GM23248 (cell line): Measurements from ENCODE around the gene SHANK2. TPM values are rescaled to one million over a fixed set of nuclear protein-coding genes. Genes with fewer than 3 reads are reported as not detected.

Experiments
- DNase-seq: peaks from one replicate; pipeline ENCODE4 v3.0.0-alpha.2; 2015
- H2AFZ ChIP-seq: fragments of 200-600 bp; sonication (generic); 2 replicates; pipeline ENCODE4 v1.6.1; 2016; ENCODE audit warnings: antibody characterized with exemption
- H3F3A ChIP-seq: fragments of 200-600 bp; sonication (generic); 2 replicates; pipeline ENCODE4 v1.6.1; 2016; ENCODE audit warnings: mild to moderate bottlenecking, antibody characterized with exemption, mixed run types; ENCODE audit not compliant: insufficient read depth
- H3K27ac ChIP-seq: fragments of 200-600 bp; sonication (generic); 2 replicates; pipeline ENCODE4 v1.5.1; 2016; ENCODE audit warnings: mild to moderate bottlenecking
- H3K27me3 ChIP-seq: fragments of 200-600 bp; sonication (generic); replicated peaks from 2 replicates; pipeline ENCODE4 v1.6.1; 2016; ENCODE audit warnings: mild to moderate bottlenecking; ENCODE audit not compliant: insufficient read depth
- H3K36me3 ChIP-seq: fragments of 200-600 bp; sonication (generic); 2 replicates; pipeline ENCODE4 v1.6.1; 2016; ENCODE audit warnings: low read depth, mild to moderate bottlenecking
- H3K4me1 ChIP-seq: fragments of 200-600 bp; sonication (generic); 2 replicates; pipeline ENCODE4 v1.6.1; 2016; ENCODE audit warnings: mild to moderate bottlenecking; ENCODE audit not compliant: insufficient read depth
- H3K4me2 ChIP-seq: fragments of 200-600 bp; sonication (generic); one replicate; pipeline ENCODE4 v1.6.1; 2016; ENCODE audit warnings: mild to moderate bottlenecking; ENCODE audit not compliant: unreplicated experiment
- H3K4me3 ChIP-seq: fragments of 200-600 bp; sonication (generic); 2 replicates; pipeline ENCODE4 v1.5.1; 2016; ENCODE audit warnings: mild to moderate bottlenecking
- H3K79me2 ChIP-seq: fragments of 200-600 bp; sonication (generic); 2 replicates; pipeline ENCODE4 v1.6.1; 2016; ENCODE audit warnings: mild to moderate bottlenecking; ENCODE audit not compliant: insufficient read depth
- H3K9ac ChIP-seq: fragments of 200-600 bp; sonication (generic); 2 replicates; pipeline ENCODE4 v1.6.1; 2016; ENCODE audit warnings: mild to moderate bottlenecking
- H3K9me2 ChIP-seq: fragments of 200-600 bp; sonication (generic); 2 replicates; pipeline ENCODE4 v1.6.1; 2016; ENCODE audit warnings: mixed run types, mild to moderate bottlenecking, moderate library complexity; ENCODE audit not compliant: insufficient read depth
- H3K9me3 ChIP-seq: fragments of 200-600 bp; sonication (generic); one replicate; pipeline ENCODE4 v1.6.1; 2017; ENCODE audit warnings: low read depth
- H4K20me1 ChIP-seq: fragments of 200-600 bp; sonication (generic); 2 replicates; pipeline ENCODE4 v1.6.0; 2016; ENCODE audit not compliant: insufficient read depth
- EZH2 ChIP-seq: fragments of 200-600 bp; sonication (generic); IDR thresholded peaks from 2 replicates; pipeline ENCODE4 v1.6.1; 2018; ENCODE audit warnings: antibody characterized with exemption, mild to moderate bottlenecking; ENCODE audit not compliant: insufficient read depth, poor library complexity, severe bottlenecking
- EZH2phosphoT487 ChIP-seq: fragments of 200-600 bp; sonication (generic); IDR thresholded peaks from 2 replicates; pipeline ENCODE4 v1.6.1; 2018; ENCODE audit warnings: antibody characterized with exemption, moderate library complexity, mild to moderate bottlenecking, low read depth; ENCODE audit not compliant: insufficient read depth
- WGBS, 2 experiments: methylation state at CpG; one replicate each; pipeline ENCODE4 v1.1.6; 2015 to 2017; ENCODE audit warnings: low lambda C conversion rate in 2 of 2, low coverage in 1 of 2; ENCODE audit errors: missing lambda C conversion rate in 2 of 2; 5-methylcytosine and 5-hydroxymethylcytosine counted together
- in situ Hi-C: fragments of 300-500 bp; cut with MboI; formaldehyde crosslinking; loops from 2 replicates; pipeline ENCODE4 v1.15.0; 2020
- polyA plus RNA-seq: library from polyadenylated mRNA; unstranded; fragments of >200 nt; fragmentation: Nextera tagmentation; extraction: Ambion mirVana; gene quantifications from 2 replicates; pipeline ENCODE4 v1.2.1, GENCODE V29; 2016
- total RNA-seq: library from RNA; depleted of rRNA; stranded (reverse); fragments of >200 nt; shearing (Covaris generic); gene quantifications from 2 replicates; pipeline ENCODE4 v1.2.3, GENCODE V29; 2014

The SHANK2 gene
- total and polyA plus RNA-seq, 2 experiments from 2014 or later = 0.22 to 0.30 TPM

DNA sequence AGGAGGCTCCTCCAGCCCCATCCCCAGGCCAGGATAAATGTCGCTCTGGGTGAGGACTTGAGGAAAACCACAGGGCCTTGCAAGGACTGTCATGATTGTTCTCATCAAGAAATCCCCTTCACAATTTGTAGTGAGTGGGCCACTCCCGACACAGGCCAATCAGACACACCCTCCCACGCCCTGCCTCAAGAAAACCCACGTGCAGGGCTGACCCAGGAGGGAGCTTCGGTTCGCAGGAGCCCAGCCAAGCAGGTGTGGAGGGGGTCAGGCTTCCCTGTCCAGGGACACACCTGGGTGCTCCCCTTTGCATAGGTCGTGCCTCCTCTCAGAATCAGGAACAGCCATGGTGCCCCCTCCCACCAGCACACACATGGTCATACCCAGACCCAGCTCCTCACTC is 43.2 kb downstream of the SHANK2 start:
- Histone ChIP-seq H3K4me3 (no peak overlapping the region), H3K4me2 (no peak overlapping the region), H3K27ac (no peak overlapping the region), H3K79me2 (no peaks in the 10 kb centered on the region), H3K9me3 (no peaks in the 10 kb centered on the region), H3K9me2 (no peaks in the 10 kb centered on the region), H3K27me3 (peaks cover 13% of the 10 kb centered on the region), H3K4me1 (no peaks in the 10 kb centered on the region), H3K36me3 (no peaks in the 10 kb centered on the region), H3K9ac (no peak overlapping the region), H4K20me1 (no peaks in the 10 kb centered on the region), H2AFZ (no peak overlapping the region), H3F3A (no peaks in the 10 kb centered on the region)
- TF ChIP-seq EZH2phosphoT487 (no peak), EZH2 (no peak)
- DNase-seq = no peak
- 60 to 68% methylated on average over 7 of the region's 7 CpGs for WGBS, 2 experiments
- in situ Hi-C loops = no loop called here

DNA sequence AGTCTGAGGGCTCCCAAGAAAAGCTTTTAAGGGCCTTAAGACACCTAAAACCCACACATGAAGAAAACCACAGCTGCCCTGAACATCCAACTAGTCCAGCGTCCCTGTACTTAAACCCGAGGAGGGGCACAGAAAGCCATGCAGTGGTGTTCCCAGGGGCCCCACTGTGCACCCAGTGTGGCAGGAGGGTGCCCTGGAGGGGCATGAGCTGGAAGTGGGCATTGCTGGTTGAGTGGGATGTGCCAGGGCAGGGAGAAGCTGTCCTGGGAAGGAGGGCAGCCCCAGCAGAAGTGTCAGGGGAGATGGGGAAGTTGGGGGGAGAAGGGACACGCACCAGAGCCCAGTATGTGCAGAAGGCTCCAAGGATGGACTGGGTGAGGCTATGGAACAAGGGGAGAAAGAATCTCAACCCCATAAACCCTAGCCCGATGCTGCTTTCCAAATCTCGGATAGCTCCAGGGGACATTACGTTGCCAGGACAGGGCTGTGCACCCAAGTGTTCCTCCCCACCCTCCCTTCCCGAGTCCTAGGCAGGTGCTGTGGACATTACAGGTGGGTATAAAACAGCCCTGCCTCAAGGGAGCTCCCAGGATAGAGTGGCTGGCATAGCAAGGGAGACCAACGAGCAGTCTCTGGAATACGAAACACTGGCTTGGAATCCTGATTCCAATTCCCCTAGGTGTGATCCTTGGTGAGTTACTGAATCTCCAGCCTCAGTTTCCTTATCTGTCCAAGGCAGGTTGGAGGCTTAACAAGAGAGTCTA is 44.2 kb downstream of the SHANK2 start:
- no peaks in the 10 kb centered on the region for H3K9me3 ChIP-seq
- no peaks in the 10 kb centered on the region for H3K4me1 ChIP-seq
- H3K4me3 ChIP-seq = no peak overlapping the region
- no peak for DNase-seq
- H3K9ac ChIP-seq = no peak overlapping the region
- 53 to 59% methylated on average over 6 to 9 of the region's 9 CpGs for WGBS, 2 experiments
- no peak overlapping the region for H2AFZ ChIP-seq
- no peaks in the 10 kb centered on the region for H3K9me2 ChIP-seq
- no peak for TF ChIP-seq EZH2phosphoT487
- TF ChIP-seq EZH2 = no peak
- no peak overlapping the region for H3K4me2 ChIP-seq
- peaks cover 13% of the 10 kb centered on the region for H3K27me3 ChIP-seq
- no peaks in the 10 kb centered on the region for H3K79me2 ChIP-seq
- H4K20me1 ChIP-seq = no peaks in the 10 kb centered on the region
- no peaks in the 10 kb centered on the region for H3F3A ChIP-seq
- H3K36me3 ChIP-seq = no peaks in the 10 kb centered on the region
- no peak overlapping the region for H3K27ac ChIP-seq
- in situ Hi-C loops = no loop called here

DNA sequence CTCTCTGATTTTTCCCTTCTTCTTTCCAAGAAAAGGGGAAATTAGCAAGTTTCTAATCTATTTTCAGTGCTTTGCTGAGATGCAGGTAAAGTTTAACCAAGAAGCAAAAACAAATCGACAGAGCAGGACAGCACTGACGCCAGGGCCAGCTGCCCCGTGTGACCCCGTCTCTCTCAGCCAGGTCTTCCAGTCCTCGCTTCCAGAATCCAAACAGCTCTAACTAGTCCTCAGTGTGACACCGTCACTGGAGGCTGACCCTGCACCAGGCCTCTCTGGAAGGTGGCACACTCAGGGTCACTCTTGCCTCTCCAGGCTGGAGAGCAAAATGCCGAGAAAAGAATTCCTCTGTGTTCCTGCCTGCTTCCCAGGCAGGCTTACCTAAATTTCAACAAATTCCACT is 44.8 kb downstream of the SHANK2 start:
- Histone ChIP-seq H3F3A (no peaks in the 10 kb centered on the region), H2AFZ (no peak overlapping the region), H3K9me2 (no peaks in the 10 kb centered on the region), H3K4me3 (no peak overlapping the region), H4K20me1 (no peaks in the 10 kb centered on the region), H3K27me3 (peaks cover 13% of the 10 kb centered on the region), H3K4me1 (no peaks in the 10 kb centered on the region), H3K9me3 (no peaks in the 10 kb centered on the region), H3K9ac (no peak overlapping the region), H3K79me2 (no peaks in the 10 kb centered on the region), H3K36me3 (no peaks in the 10 kb centered on the region), H3K4me2 (no peak overlapping the region), H3K27ac (no peak overlapping the region)
- DNase-seq = no peak
- in situ Hi-C loops = no loop called here
- 72 to 77% methylated on average over 7 of the region's 7 CpGs for WGBS, 2 experiments
- no peak for TF ChIP-seq EZH2phosphoT487
- TF ChIP-seq EZH2 = no peak

DNA sequence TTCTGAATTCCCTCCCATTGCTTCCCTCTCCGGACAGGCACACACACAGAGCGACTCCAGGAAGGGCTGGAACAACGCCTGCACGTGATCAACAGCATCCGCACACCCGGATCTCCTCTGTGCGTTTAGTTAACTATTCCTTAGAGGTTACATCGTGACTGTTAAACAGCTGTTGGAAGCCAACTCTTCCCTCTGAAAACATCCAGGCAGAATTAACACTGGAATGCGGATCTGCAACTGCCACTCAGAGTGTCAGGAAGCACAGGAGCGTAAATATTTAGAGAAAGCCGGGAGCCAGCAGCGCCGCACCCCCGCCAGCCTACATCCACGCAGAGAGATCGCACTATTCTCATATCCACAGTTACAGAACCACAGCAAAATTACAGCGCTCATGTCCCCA is 46.2 kb downstream of the SHANK2 start:
- no peak overlapping the region for H3K9ac ChIP-seq
- no peaks in the 10 kb centered on the region for H3K9me2 ChIP-seq
- H3K79me2 ChIP-seq = no peaks in the 10 kb centered on the region
- peak; percentile 29 for DNase-seq
- H2AFZ ChIP-seq = 0 out of 2 replicates have a peak overlapping the region, but pooled peaks have one; percentile 51
- H3K4me3 ChIP-seq = no peak overlapping the region
- 12 to 13% methylated on average over 17 of the region's 17 CpGs for WGBS, 2 experiments
- H3K9me3 ChIP-seq = no peaks in the 10 kb centered on the region
- H3K27ac ChIP-seq = no peak overlapping the region
- TF ChIP-seq EZH2 = no peak
- TF ChIP-seq EZH2phosphoT487 = no peak
- no peaks in the 10 kb centered on the region for H3F3A ChIP-seq
- in situ Hi-C loops = no loop called here
- no peaks in the 10 kb centered on the region for H3K4me1 ChIP-seq
- no peaks in the 10 kb centered on the region for H4K20me1 ChIP-seq
- H3K36me3 ChIP-seq = no peaks in the 10 kb centered on the region
- H3K27me3 ChIP-seq = peaks cover 13% of the 10 kb centered on the region
- H3K4me2 ChIP-seq = no peak overlapping the region
